GM23338 (cell line): ENCODE data around the gene USP6. TPM values are rescaled to one million over a fixed set of nuclear protein-coding genes. Genes with fewer than 3 reads are reported as not detected.

ENCODE experiments used
- ATAC-seq: fragments of 200-7000 bp; cut with Tn5 transposase; 3 replicates; pipeline ENCODE4 v1.9.1; 2020
- DNase-seq: peaks from one replicate; pipeline ENCODE4 v3.0.0-alpha.2; 2015; ENCODE audit warnings: low spot score
- H2AFZ ChIP-seq: fragments of 200-600 bp; sonication (generic); 2 replicates; pipeline ENCODE4 v1.8.0; 2016; ENCODE audit warnings: antibody characterized with exemption, mild to moderate bottlenecking, moderate library complexity
- H3F3A ChIP-seq: fragments of 200-600 bp; sonication (generic); replicated peaks from 2 replicates; pipeline ENCODE4 v1.8.0; 2017; ENCODE audit warnings: antibody characterized with exemption, mixed run types, low read depth
- H3K27ac ChIP-seq: fragments of 200-600 bp; sonication (generic); 2 replicates; pipeline ENCODE4 v1.6.1; 2016; ENCODE audit warnings: low read depth
- H3K27me3 ChIP-seq: fragments of 200-600 bp; sonication (generic); 2 replicates; pipeline ENCODE4 v1.8.0; 2016; ENCODE audit warnings: mild to moderate bottlenecking, mixed run types, moderate library complexity; ENCODE audit not compliant: insufficient read depth
- H3K36me3 ChIP-seq: fragments of 200-600 bp; sonication (generic); 2 replicates; pipeline ENCODE4 v1.8.0; 2016; ENCODE audit warnings: mild to moderate bottlenecking; ENCODE audit not compliant: insufficient read depth
- H3K4me1 ChIP-seq: fragments of 200-600 bp; sonication (generic); 2 replicates; pipeline ENCODE4 v1.8.0; 2016; ENCODE audit warnings: mild to moderate bottlenecking, moderate library complexity; ENCODE audit not compliant: insufficient read depth
- H3K4me2 ChIP-seq: fragments of 200-600 bp; sonication (generic); 2 replicates; pipeline ENCODE4 v1.7.1; 2017; ENCODE audit warnings: mixed run types
- H3K4me3 ChIP-seq: fragments of 200-600 bp; sonication (generic); 2 replicates; pipeline ENCODE4 v1.6.1; 2016; ENCODE audit warnings: mixed run types
- H3K79me2 ChIP-seq: fragments of 200-600 bp; sonication (generic); replicated peaks from 2 replicates; pipeline ENCODE4 v1.8.0; 2017; ENCODE audit warnings: mild to moderate bottlenecking; ENCODE audit not compliant: insufficient read depth
- H3K9me2 ChIP-seq: fragments of 200-600 bp; sonication (generic); 2 replicates; pipeline ENCODE4 v1.8.0; 2017; ENCODE audit not compliant: insufficient read depth
- H4K20me1 ChIP-seq: fragments of 200-600 bp; sonication (generic); replicated peaks from 2 replicates; pipeline ENCODE4 v1.8.0; 2017; ENCODE audit warnings: mild to moderate bottlenecking; ENCODE audit not compliant: insufficient read depth
- H3K27ac Mint-ChIP-seq: 2 replicates; pipeline ENCODE4 v1.8.0; 2020; ENCODE audit warnings: inconsistent platforms, mild to moderate bottlenecking, moderate library complexity, mixed read lengths
- H3K27me3 Mint-ChIP-seq: 3 replicates; pipeline ENCODE4 v1.8.0; 2022; ENCODE audit warnings: low read depth, mild to moderate bottlenecking, moderate library complexity, mixed read lengths, inconsistent platforms; ENCODE audit not compliant: insufficient read depth, poor library complexity
- H3K36me3 Mint-ChIP-seq: 3 replicates; pipeline ENCODE4 v1.8.0; 2021; ENCODE audit warnings: low read depth, mild to moderate bottlenecking, inconsistent platforms, moderate library complexity, mixed read lengths
- H3K4me1 Mint-ChIP-seq: 3 replicates; pipeline ENCODE4 v1.8.0; 2020; ENCODE audit warnings: mild to moderate bottlenecking, inconsistent platforms, mixed read lengths
- H3K4me3 Mint-ChIP-seq: 3 replicates; pipeline ENCODE4 v1.8.0; 2021; ENCODE audit warnings: moderate library complexity, mild to moderate bottlenecking, inconsistent platforms, mixed read lengths
- H3K9me3 Mint-ChIP-seq: 3 replicates; pipeline ENCODE4 v1.8.0; 2020; ENCODE audit warnings: moderate library complexity, mild to moderate bottlenecking, inconsistent platforms, mixed read lengths
- CREB1 ChIP-seq: fragments of 250-450 bp; sonication (Bioruptor Pico); IDR thresholded peaks from 2 replicates; pipeline ENCODE4 v1.5.0; 2020; ENCODE audit warnings: low read depth, mild to moderate bottlenecking, moderate library complexity
- EZH2 ChIP-seq: fragments of 200-600 bp; sonication (generic); IDR thresholded peaks from one replicate; pipeline ENCODE4 v1.8.0; 2017; ENCODE audit warnings: antibody characterized with exemption, mild to moderate bottlenecking, low read depth; ENCODE audit not compliant: unreplicated experiment
- EZH2phosphoT487 ChIP-seq: fragments of 200-600 bp; sonication (generic); IDR thresholded peaks from one replicate; pipeline ENCODE4 v1.8.1; 2018; ENCODE audit warnings: antibody characterized with exemption; ENCODE audit not compliant: unreplicated experiment
- JUNB ChIP-seq: IDR thresholded peaks from one replicate; pipeline ENCODE4 v1.6.1; 2016; ENCODE audit warnings: antibody characterized with exemption; ENCODE audit not compliant: unreplicated experiment
- NANOG ChIP-seq: IDR thresholded peaks from 2 replicates; pipeline ENCODE4 v1.6.1; 2016; ENCODE audit warnings: antibody characterized with exemption, borderline replicate concordance
- POLR2AphosphoS5 ChIP-seq: IDR thresholded peaks from 2 replicates; pipeline ENCODE4 v1.6.1; 2016; ENCODE audit warnings: antibody characterized with exemption, low read depth
- STAT1 ChIP-seq: IDR thresholded peaks from one replicate; pipeline ENCODE4 v1.6.1; 2016; ENCODE audit warnings: antibody characterized with exemption; ENCODE audit not compliant: unreplicated experiment
- ZNF114 ChIP-seq: fragments of 250-450 bp; sonication (Bioruptor Pico); IDR thresholded peaks from 2 replicates; pipeline ENCODE4 v1.5.0; 2020; ENCODE audit warnings: mild to moderate bottlenecking, moderate library complexity
- ZNF331 ChIP-seq: fragments of 250-450 bp; sonication (Bioruptor Pico); IDR thresholded peaks from 2 replicates; pipeline ENCODE4 v1.5.0; 2020; ENCODE audit warnings: low read depth, mild to moderate bottlenecking, moderate library complexity
- polyA plus RNA-seq: library from polyadenylated mRNA; unstranded; fragments of >200 nt; fragmentation: Nextera tagmentation; extraction: Ambion mirVana; gene quantifications from 2 replicates; pipeline ENCODE4 v1.2.1, GENCODE V29; 2016
- total RNA-seq: library from RNA; depleted of rRNA; stranded (reverse); fragments of >200 nt; shearing (Covaris generic); gene quantifications from 2 replicates; pipeline ENCODE4 v1.2.3, GENCODE V29; 2014
- TF ChIP-seq, protein P1 (sequence below): IDR thresholded peaks from one replicate; pipeline ENCODE4 v1.6.1; 2018; ENCODE audit warnings: antibody characterized with exemption; ENCODE audit not compliant: unreplicated experiment
- TF ChIP-seq, protein P2 (sequence below): fragments of 250-450 bp; sonication (Bioruptor Pico); IDR thresholded peaks from 2 replicates; pipeline ENCODE4 v1.5.0; 2020; ENCODE audit warnings: mild to moderate bottlenecking, moderate library complexity
- TF ChIP-seq, protein P3 (sequence below): IDR thresholded peaks from 2 replicates; pipeline ENCODE4 v1.6.1; 2016; ENCODE audit warnings: antibody characterized with exemption
- TF ChIP-seq, protein P4 (sequence below), 2 experiments: fragments of 200-600 bp in 1 of 2; sonication (generic) in 1 of 2; conservative IDR thresholded peaks; 2 replicates each; pipeline versions ENCODE4 v1.5.1 to v1.6.1; 2016 to 2017; ENCODE audit warnings: antibody characterized with exemption in 2 of 2, low read depth in 2 of 2, mild to moderate bottlenecking in 2 of 2, moderate library complexity in 1 of 2

The USP6 gene
- total and polyA plus RNA-seq, 2 experiments from 2014 or later, result 0.94 to 1.3 TPM

DNA sequence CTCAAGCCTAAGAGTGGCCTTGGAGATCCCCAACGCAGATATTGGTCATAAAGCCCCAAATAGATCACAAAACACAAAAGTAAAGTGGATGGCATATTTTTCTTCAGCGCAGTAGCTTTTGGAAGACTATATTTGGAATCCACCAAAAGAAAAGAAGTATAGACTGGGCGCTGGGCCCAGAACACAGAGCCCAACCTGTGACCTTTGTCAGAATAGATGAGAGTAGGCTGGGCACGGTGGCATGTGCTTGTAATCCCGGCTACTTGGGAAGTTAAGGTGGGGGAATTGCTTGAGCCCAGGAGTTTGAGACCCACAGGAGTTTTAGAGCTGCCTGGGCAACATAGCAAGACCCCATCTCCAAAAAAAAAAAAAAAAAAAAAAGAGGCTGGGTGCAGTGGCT, 104.2 kb downstream of the USP6 start:
- Histone ChIP-seq H3K4me1 (no peaks in the 10 kb centered on the region), H3K9me2 (no peaks in the 10 kb centered on the region), H3K79me2 (no peaks in the 10 kb centered on the region), H3F3A (no peaks in the 10 kb centered on the region), H3K27ac (no peak overlapping the region), H3K4me3 (no peak overlapping the region), H4K20me1 (no peaks in the 10 kb centered on the region; the same call in 1 of the 2 replicates), H2AFZ (no peak overlapping the region), H3K36me3 (no peaks in the 10 kb centered on the region), H3K27me3 (no peaks in the 10 kb centered on the region), H3K4me2 (no peak overlapping the region)
- no peak for TF ChIP-seq EZH2phosphoT487
- TF ChIP-seq POLR2AphosphoS5, result no peak
- TF ChIP-seq, protein P1, sequence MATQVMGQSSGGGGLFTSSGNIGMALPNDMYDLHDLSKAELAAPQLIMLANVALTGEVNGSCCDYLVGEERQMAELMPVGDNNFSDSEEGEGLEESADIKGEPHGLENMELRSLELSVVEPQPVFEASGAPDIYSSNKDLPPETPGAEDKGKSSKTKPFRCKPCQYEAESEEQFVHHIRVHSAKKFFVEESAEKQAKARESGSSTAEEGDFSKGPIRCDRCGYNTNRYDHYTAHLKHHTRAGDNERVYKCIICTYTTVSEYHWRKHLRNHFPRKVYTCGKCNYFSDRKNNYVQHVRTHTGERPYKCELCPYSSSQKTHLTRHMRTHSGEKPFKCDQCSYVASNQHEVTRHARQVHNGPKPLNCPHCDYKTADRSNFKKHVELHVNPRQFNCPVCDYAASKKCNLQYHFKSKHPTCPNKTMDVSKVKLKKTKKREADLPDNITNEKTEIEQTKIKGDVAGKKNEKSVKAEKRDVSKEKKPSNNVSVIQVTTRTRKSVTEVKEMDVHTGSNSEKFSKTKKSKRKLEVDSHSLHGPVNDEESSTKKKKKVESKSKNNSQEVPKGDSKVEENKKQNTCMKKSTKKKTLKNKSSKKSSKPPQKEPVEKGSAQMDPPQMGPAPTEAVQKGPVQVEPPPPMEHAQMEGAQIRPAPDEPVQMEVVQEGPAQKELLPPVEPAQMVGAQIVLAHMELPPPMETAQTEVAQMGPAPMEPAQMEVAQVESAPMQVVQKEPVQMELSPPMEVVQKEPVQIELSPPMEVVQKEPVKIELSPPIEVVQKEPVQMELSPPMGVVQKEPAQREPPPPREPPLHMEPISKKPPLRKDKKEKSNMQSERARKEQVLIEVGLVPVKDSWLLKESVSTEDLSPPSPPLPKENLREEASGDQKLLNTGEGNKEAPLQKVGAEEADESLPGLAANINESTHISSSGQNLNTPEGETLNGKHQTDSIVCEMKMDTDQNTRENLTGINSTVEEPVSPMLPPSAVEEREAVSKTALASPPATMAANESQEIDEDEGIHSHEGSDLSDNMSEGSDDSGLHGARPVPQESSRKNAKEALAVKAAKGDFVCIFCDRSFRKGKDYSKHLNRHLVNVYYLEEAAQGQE, result no peak
- TF ChIP-seq ZNF331, result no peak
- TF ChIP-seq, protein P2, sequence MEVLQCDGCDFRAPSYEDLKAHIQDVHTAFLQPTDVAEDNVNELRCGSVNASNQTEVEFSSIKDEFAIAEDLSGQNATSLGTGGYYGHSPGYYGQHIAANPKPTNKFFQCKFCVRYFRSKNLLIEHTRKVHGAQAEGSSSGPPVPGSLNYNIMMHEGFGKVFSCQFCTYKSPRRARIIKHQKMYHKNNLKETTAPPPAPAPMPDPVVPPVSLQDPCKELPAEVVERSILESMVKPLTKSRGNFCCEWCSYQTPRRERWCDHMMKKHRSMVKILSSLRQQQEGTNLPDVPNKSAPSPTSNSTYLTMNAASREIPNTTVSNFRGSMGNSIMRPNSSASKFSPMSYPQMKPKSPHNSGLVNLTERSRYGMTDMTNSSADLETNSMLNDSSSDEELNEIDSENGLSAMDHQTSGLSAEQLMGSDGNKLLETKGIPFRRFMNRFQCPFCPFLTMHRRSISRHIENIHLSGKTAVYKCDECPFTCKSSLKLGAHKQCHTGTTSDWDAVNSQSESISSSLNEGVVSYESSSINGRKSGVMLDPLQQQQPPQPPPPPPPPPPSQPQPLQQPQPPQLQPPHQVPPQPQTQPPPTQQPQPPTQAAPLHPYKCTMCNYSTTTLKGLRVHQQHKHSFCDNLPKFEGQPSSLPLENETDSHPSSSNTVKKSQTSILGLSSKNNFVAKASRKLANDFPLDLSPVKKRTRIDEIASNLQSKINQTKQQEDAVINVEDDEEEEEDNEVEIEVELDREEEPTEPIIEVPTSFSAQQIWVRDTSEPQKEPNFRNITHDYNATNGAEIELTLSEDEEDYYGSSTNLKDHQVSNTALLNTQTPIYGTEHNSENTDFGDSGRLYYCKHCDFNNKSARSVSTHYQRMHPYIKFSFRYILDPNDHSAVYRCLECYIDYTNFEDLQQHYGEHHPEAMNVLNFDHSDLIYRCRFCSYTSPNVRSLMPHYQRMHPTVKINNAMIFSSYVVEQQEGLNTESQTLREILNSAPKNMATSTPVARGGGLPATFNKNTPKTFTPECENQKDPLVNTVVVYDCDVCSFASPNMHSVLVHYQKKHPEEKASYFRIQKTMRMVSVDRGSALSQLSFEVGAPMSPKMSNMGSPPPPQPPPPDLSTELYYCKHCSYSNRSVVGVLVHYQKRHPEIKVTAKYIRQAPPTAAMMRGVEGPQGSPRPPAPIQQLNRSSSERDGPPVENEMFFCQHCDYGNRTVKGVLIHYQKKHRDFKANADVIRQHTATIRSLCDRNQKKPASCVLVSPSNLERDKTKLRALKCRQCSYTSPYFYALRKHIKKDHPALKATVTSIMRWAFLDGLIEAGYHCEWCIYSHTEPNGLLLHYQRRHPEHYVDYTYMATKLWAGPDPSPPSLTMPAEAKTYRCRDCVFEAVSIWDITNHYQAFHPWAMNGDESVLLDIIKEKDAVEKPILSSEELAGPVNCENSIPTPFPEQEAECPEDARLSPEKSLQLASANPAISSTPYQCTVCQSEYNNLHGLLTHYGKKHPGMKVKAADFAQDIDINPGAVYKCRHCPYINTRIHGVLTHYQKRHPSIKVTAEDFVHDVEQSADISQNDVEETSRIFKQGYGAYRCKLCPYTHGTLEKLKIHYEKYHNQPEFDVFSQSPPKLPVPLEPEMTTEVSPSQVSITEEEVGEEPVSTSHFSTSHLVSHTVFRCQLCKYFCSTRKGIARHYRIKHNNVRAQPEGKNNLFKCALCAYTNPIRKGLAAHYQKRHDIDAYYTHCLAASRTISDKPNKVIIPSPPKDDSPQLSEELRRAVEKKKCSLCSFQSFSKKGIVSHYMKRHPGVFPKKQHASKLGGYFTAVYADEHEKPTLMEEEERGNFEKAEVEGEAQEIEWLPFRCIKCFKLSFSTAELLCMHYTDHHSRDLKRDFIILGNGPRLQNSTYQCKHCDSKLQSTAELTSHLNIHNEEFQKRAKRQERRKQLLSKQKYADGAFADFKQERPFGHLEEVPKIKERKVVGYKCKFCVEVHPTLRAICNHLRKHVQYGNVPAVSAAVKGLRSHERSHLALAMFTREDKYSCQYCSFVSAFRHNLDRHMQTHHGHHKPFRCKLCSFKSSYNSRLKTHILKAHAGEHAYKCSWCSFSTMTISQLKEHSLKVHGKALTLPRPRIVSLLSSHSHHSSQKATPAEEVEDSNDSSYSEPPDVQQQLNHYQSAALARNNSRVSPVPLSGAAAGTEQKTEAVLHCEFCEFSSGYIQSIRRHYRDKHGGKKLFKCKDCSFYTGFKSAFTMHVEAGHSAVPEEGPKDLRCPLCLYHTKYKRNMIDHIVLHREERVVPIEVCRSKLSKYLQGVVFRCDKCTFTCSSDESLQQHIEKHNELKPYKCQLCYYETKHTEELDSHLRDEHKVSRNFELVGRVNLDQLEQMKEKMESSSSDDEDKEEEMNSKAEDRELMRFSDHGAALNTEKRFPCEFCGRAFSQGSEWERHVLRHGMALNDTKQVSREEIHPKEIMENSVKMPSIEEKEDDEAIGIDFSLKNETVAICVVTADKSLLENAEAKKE (CRISPR knock-in tag), result no peak
- no peak for TF ChIP-seq JUNB
- TF ChIP-seq, protein P3, sequence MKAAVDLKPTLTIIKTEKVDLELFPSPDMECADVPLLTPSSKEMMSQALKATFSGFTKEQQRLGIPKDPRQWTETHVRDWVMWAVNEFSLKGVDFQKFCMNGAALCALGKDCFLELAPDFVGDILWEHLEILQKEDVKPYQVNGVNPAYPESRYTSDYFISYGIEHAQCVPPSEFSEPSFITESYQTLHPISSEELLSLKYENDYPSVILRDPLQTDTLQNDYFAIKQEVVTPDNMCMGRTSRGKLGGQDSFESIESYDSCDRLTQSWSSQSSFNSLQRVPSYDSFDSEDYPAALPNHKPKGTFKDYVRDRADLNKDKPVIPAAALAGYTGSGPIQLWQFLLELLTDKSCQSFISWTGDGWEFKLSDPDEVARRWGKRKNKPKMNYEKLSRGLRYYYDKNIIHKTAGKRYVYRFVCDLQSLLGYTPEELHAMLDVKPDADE, result no peak
- TF ChIP-seq CREB1, result no peak
- no peak for TF ChIP-seq STAT1
- TF ChIP-seq ZNF114 (CRISPR knock-in tag), result no peak
- TF ChIP-seq, protein P4, sequence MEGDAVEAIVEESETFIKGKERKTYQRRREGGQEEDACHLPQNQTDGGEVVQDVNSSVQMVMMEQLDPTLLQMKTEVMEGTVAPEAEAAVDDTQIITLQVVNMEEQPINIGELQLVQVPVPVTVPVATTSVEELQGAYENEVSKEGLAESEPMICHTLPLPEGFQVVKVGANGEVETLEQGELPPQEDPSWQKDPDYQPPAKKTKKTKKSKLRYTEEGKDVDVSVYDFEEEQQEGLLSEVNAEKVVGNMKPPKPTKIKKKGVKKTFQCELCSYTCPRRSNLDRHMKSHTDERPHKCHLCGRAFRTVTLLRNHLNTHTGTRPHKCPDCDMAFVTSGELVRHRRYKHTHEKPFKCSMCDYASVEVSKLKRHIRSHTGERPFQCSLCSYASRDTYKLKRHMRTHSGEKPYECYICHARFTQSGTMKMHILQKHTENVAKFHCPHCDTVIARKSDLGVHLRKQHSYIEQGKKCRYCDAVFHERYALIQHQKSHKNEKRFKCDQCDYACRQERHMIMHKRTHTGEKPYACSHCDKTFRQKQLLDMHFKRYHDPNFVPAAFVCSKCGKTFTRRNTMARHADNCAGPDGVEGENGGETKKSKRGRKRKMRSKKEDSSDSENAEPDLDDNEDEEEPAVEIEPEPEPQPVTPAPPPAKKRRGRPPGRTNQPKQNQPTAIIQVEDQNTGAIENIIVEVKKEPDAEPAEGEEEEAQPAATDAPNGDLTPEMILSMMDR (conservative IDR thresholded peaks at IDR 0.05; ENCODE audit: low read depth in 2 of 2), result no peak
- no peak for TF ChIP-seq NANOG
- TF ChIP-seq EZH2, result no peak
- Mint-ChIP-seq H3K4me3 (no peak overlapping the region), H3K9me3 (no peaks in the 10 kb centered on the region), H3K27me3 (peaks cover 2% of the 10 kb centered on the region), H3K36me3 (no peaks in the 10 kb centered on the region), H3K4me1 (no peaks in the 10 kb centered on the region), H3K27ac (no peak overlapping the region)
- DNase-seq, result no peak
- ATAC-seq, result no peak
